GM21786 (cell line): ENCODE measurements around the gene CUL1.

Experiments
- ATAC-seq: cut with Tn5 transposase; IDR thresholded peaks from one replicate; pipeline ENCODE4 v1.9.1; 2021; ENCODE audit not compliant: unreplicated experiment

The CUL1 gene

GRCh38 chr7:148754912-148755311 is 56.2 kb downstream of the CUL1 start:
- ATAC-seq = no peak

- no peak for ATAC-seq
Observed at GRCh38 chr7:148761499-148762278, 63.0 kb downstream of the CUL1 start.

- no peak for ATAC-seq
Observed at GRCh38 chr7:148763622-148764021, 64.9 kb downstream of the CUL1 start.

GRCh38 chr7:148770004-148770403 is 71.3 kb downstream of the CUL1 start:
- ATAC-seq = no peak

GRCh38 chr7:148772297-148773089 is 73.8 kb downstream of the CUL1 start:
- ATAC-seq = no peak

GRCh38 chr7:148773334-148773733 is 74.6 kb downstream of the CUL1 start:
- ATAC-seq = peak; percentile 92

- no peak for ATAC-seq
Observed at GRCh38 chr7:148774471-148774870, 75.8 kb downstream of the CUL1 start.

GRCh38 chr7:148782757-148783456 is 84.2 kb downstream of the CUL1 start:
- ATAC-seq = no peak

- ATAC-seq = no peak
Observed at GRCh38 chr7:148783801-148784527, 85.3 kb downstream of the CUL1 start.

GRCh38 chr7:148787571-148788295 is 89.0 kb downstream of the CUL1 start:
- ATAC-seq = no peak

GRCh38 chr7:148789220-148789619 is 90.5 kb downstream of the CUL1 start:
- ATAC-seq = no peak

- ATAC-seq = no peak
Observed at GRCh38 chr7:148790131-148790726, 91.5 kb downstream of the CUL1 start.

- no peak for ATAC-seq
Observed at GRCh38 chr7:148790850-148791249, 92.1 kb downstream of the CUL1 start.

- ATAC-seq = no peak
Observed at GRCh38 chr7:148791546-148791945, 92.8 kb downstream of the CUL1 start.

GRCh38 chr7:148793590-148793989 is 94.9 kb downstream of the CUL1 start:
- ATAC-seq = no peak

- ATAC-seq = no peak
Observed at GRCh38 chr7:148794476-148794875, 95.8 kb downstream of the CUL1 start.

- ATAC-seq = no peak
Observed at GRCh38 chr7:148796841-148797240, 98.1 kb downstream of the CUL1 start.

- ATAC-seq = no peak
Observed at GRCh38 chr7:148799893-148800555, 101.3 kb downstream of the CUL1 start.

- ATAC-seq = no peak
Observed at GRCh38 chr7:148800677-148801076, 102.0 kb downstream of the CUL1 start.
